ENCODE measurements around the gene WASF3. TPM values are rescaled to one million over a fixed set of nuclear protein-coding genes. Genes with fewer than 3 reads are reported as not detected.

WASF3 gene
- total and polyA plus RNA-seq, 2 of the 13 experiments (the other 11 are each of a cell fraction or from before 2014, with no cell fraction given): 10.4 to 17.2 TPM

GRCh38 chr13:26716984-26717383 lies 159.5 kb downstream of the WASF3 start:
- ATAC-seq (no peak), DNase-seq (ENCODE audit: low spot score) (no peak), FAIRE-seq (no peak)
- in situ Hi-C loops (cut with HindIII; ENCODE audit: extremely low pct_ligation_motif_present, low pct_unique_long_range_greater_than_20kb) (no loop called here), intact Hi-C loops (cut with micrococcal nuclease; ENCODE audit: unreplicated experiment) (no loop called here)
- WGBS (ENCODE audit: low lambda C conversion rate): 36% methylated on average over 1 of the region's 3 CpGs
- no peak overlapping the region for H3K9ac ChIP-seq (ENCODE audit: insufficient read depth, low read depth, low read length)
- no peaks in the 10 kb centered on the region; the same call in 1 of the 2 replicates for H3K9me3 ChIP-seq (ENCODE audit: low read length)
- H3K79me2 ChIP-seq (ENCODE audit: insufficient read depth, low read length): no peaks in the 10 kb centered on the region
- no peak overlapping the region for H3K4me3 ChIP-seq (replicated peaks in 1 of 3; ENCODE audit: insufficient read depth in 1 of 3, low read depth in 2 of 3, low read length in 3 of 3)
- no peaks in the 10 kb centered on the region for H4K20me1 ChIP-seq (ENCODE audit: insufficient read depth, low read length)
- no peak overlapping the region for H3K4me2 ChIP-seq (ENCODE audit: low read depth, low read length)
- no peak overlapping the region for H3K27ac ChIP-seq (ENCODE audit: extremely low read length, insufficient read depth, low read length)
- TF ChIP-seq RCOR2 (CRISPR knock-in tag; IDR thresholded peaks at IDR 0.05) (no peak), ZBTB33 (CRISPR knock-in tag; IDR thresholded peaks at IDR 0.05) (no peak), ZNF180 (CRISPR knock-in tag; IDR thresholded peaks at IDR 0.05; ENCODE audit: borderline replicate concordance, low read depth) (no peak)
- CTCF ChIA-PET (ENCODE audit: low intra/inter-chr PET ratio, low total read pairs): no interaction called here
- H3K36me3 ChIP-seq (replicated peaks in 1 of 2; ENCODE audit: control insufficient read depth in 1 of 2, insufficient read depth in 2 of 2, low read length in 2 of 2): no peaks in the 10 kb centered on the region
- POLR2A ChIA-PET: no interaction called here
- BruUV-seq (replicated peaks): no TSS peak
- peaks cover 11% of the 10 kb centered on the region for H3K4me1 ChIP-seq (ENCODE audit: insufficient read depth, low read length)
- peaks cover 0 to 16% of the 10 kb centered on the region in 2 experiments; a peak in 3 of 5 replicates for H3K27me3 ChIP-seq (ENCODE audit: control insufficient read depth in 1 of 2, insufficient read depth in 2 of 2, low read length in 2 of 2)
- no peak overlapping the region for H2AFZ ChIP-seq (ENCODE audit: low read length)

- Histone ChIP-seq H3K27me3 (ENCODE audit: control insufficient read depth in 1 of 2, insufficient read depth in 2 of 2, low read length in 2 of 2) (peaks cover 0 to 20% of the 10 kb centered on the region in 2 experiments; a peak in 3 of 5 replicates), H3K79me2 (ENCODE audit: insufficient read depth, low read length) (no peaks in the 10 kb centered on the region), H3K4me1 (ENCODE audit: insufficient read depth, low read length) (peaks cover 14% of the 10 kb centered on the region), H3K9me3 (ENCODE audit: low read length) (no peaks in the 10 kb centered on the region), H3K27ac (ENCODE audit: extremely low read length, insufficient read depth, low read length) (no peak overlapping the region), H3K9ac (ENCODE audit: insufficient read depth, low read depth, low read length) (no peak overlapping the region), H4K20me1 (ENCODE audit: insufficient read depth, low read length) (no peaks in the 10 kb centered on the region), H3K36me3 (replicated peaks in 1 of 2; ENCODE audit: control insufficient read depth in 1 of 2, insufficient read depth in 2 of 2, low read length in 2 of 2) (no peaks in the 10 kb centered on the region), H3K4me2 (ENCODE audit: low read depth, low read length) (no peak overlapping the region), H2AFZ (ENCODE audit: low read length) (no peak overlapping the region), H3K4me3 (replicated peaks in 1 of 3; ENCODE audit: insufficient read depth in 1 of 3, low read depth in 2 of 3, low read length in 3 of 3) (no peak overlapping the region)
- no peak for DNase-seq (ENCODE audit: low spot score)
- intact Hi-C loops (cut with micrococcal nuclease; ENCODE audit: unreplicated experiment) (no loop called here), in situ Hi-C loops (cut with HindIII; ENCODE audit: extremely low pct_ligation_motif_present, low pct_unique_long_range_greater_than_20kb) (no loop called here)
- CTCF ChIA-PET (ENCODE audit: low intra/inter-chr PET ratio, low total read pairs): no interaction called here
- TF ChIP-seq FOSL1 (CRISPR knock-in tag; IDR thresholded peaks at IDR 0.05; ENCODE audit: borderline replicate concordance) (no peak), ZNF572 (CRISPR knock-in tag; IDR thresholded peaks at IDR 0.05) (no peak)
- 8% methylated on average over 4 of the region's 8 CpGs for WGBS (ENCODE audit: low lambda C conversion rate)
- no TSS peak for BruUV-seq (replicated peaks)
- POLR2A ChIA-PET: no interaction called here
- ATAC-seq: no peak
- FAIRE-seq: no peak
These were observed 160.7 kb downstream of the WASF3 start for GRCh38 chr13:26718146-26718545.

Measured in HepG2 (cell line).